ENCODE measurements around the gene CDKN1B. TPM values are rescaled to one million over a fixed set of nuclear protein-coding genes. Genes with fewer than 3 reads are reported as not detected.

The CDKN1B gene
- total and polyA plus RNA-seq, 2 experiments from 2014 or later, result 9.3 to 27.9 TPM

GRCh38 chr12:12713932-12714275 lies 3.3 kb upstream of the CDKN1B start (continued):
- TF ChIP-seq EZH2phosphoT487 (IDR thresholded peaks at IDR 0.05; ENCODE audit: unreplicated experiment) (no peak), ZNF331 (CRISPR knock-in tag; IDR thresholded peaks at IDR 0.05; ENCODE audit: low read depth) (no peak), ZNF114 (CRISPR knock-in tag; IDR thresholded peaks at IDR 0.05) (no peak), EZH2 (IDR thresholded peaks at IDR 0.05; ENCODE audit: low read depth, unreplicated experiment) (no peak), JUNB (IDR thresholded peaks at IDR 0.05; ENCODE audit: unreplicated experiment) (no peak), ETS1 (IDR thresholded peaks at IDR 0.05) (no peak)

DNA sequence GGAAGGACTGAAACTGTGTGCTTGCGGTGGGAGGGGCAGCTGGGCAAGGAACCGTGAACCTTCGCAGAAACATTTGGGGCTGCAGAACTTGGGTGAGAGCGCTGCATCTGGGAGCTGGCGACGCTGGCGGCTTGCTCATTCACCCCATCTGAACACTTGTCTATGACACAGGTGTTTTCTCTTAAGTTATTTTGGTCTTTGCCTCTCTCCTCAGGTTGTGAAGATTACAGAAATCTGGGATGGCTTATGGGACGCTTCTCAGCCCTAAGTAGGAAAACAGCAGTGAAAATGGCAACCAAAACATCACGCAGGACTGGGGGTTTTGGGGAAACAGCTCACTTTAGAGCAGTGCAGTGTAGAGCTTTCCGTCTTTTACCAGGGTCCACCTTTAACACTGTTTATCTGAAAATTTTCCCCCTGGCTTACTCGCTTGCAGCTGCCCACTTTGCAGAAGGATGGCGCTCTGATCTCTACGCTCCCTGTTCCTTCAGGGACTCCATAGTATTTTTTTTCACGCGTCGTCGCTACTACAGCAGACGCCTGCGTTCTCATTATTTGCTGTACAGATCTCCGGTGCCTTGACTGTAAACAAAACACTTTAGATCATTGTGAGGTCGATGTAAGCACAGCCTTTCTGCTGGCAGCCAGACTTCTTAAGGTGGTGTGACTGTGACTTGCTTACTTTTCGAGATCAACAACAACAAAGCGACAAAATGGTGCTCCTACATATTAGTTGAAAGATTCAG lies 2.7 kb upstream of the CDKN1B start:
- H3K4me1 ChIP-seq (ENCODE audit: insufficient read depth), result peaks cover 39% of the 10 kb centered on the region
- TF ChIP-seq NANOG (IDR thresholded peaks at IDR 0.05; ENCODE audit: borderline replicate concordance), result no peak
- no peak for TF ChIP-seq EZH2phosphoT487 (IDR thresholded peaks at IDR 0.05; ENCODE audit: unreplicated experiment)
- TF ChIP-seq CTCF (conservative IDR thresholded peaks at IDR 0.05; ENCODE audit: low read depth in 2 of 2), result peak; percentile 45 to 65
- TF ChIP-seq, protein P1, sequence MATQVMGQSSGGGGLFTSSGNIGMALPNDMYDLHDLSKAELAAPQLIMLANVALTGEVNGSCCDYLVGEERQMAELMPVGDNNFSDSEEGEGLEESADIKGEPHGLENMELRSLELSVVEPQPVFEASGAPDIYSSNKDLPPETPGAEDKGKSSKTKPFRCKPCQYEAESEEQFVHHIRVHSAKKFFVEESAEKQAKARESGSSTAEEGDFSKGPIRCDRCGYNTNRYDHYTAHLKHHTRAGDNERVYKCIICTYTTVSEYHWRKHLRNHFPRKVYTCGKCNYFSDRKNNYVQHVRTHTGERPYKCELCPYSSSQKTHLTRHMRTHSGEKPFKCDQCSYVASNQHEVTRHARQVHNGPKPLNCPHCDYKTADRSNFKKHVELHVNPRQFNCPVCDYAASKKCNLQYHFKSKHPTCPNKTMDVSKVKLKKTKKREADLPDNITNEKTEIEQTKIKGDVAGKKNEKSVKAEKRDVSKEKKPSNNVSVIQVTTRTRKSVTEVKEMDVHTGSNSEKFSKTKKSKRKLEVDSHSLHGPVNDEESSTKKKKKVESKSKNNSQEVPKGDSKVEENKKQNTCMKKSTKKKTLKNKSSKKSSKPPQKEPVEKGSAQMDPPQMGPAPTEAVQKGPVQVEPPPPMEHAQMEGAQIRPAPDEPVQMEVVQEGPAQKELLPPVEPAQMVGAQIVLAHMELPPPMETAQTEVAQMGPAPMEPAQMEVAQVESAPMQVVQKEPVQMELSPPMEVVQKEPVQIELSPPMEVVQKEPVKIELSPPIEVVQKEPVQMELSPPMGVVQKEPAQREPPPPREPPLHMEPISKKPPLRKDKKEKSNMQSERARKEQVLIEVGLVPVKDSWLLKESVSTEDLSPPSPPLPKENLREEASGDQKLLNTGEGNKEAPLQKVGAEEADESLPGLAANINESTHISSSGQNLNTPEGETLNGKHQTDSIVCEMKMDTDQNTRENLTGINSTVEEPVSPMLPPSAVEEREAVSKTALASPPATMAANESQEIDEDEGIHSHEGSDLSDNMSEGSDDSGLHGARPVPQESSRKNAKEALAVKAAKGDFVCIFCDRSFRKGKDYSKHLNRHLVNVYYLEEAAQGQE (IDR thresholded peaks at IDR 0.05; ENCODE audit: unreplicated experiment), result no peak
- no peak for TF ChIP-seq ZNF331 (CRISPR knock-in tag; IDR thresholded peaks at IDR 0.05; ENCODE audit: low read depth)
- TF ChIP-seq EZH2 (IDR thresholded peaks at IDR 0.05; ENCODE audit: low read depth, unreplicated experiment), result no peak
- 0 out of 2 replicates have a peak, but pooled peaks cover 4% of the 10 kb centered on the region for H3F3A ChIP-seq (replicated peaks; ENCODE audit: low read depth)
- Mint-ChIP-seq H3K4me1 (peaks cover 43% of the 10 kb centered on the region), H3K36me3 (ENCODE audit: low read depth) (peaks cover 13% of the 10 kb centered on the region), H3K4me3 (peak overlapping the region; percentile 60), H3K27me3 (ENCODE audit: insufficient read depth, low read depth, poor library complexity) (peaks cover 19% of the 10 kb centered on the region), H3K9me3 (no peaks in the 10 kb centered on the region), H3K27ac (peak overlapping the region; percentile 69; the same call in 1 of the 2 replicates)
- H3K79me2 ChIP-seq (replicated peaks; ENCODE audit: insufficient read depth), result peaks cover 19% of the 10 kb centered on the region
- H4K20me1 ChIP-seq (replicated peaks; ENCODE audit: insufficient read depth), result peaks cover 14% of the 10 kb centered on the region
- H3K27me3 ChIP-seq (ENCODE audit: insufficient read depth), result peaks cover 30% of the 10 kb centered on the region
- no peak overlapping the region for H3K27ac ChIP-seq (ENCODE audit: low read depth)
- peak overlapping the region; percentile 97 for H3K4me2 ChIP-seq
- peak overlapping the region; percentile 98 for H3K4me3 ChIP-seq
- no peaks in the 10 kb centered on the region for H3K9me2 ChIP-seq (ENCODE audit: insufficient read depth)
- DNase-seq (ENCODE audit: low spot score), result peak; percentile 71
- H3K36me3 ChIP-seq (ENCODE audit: insufficient read depth), result peaks cover 2% of the 10 kb centered on the region
- peak overlapping the region; percentile 96 for H2AFZ ChIP-seq
- ATAC-seq, result no peak

Data from GM23338 (cell line).